ENCODE data around the gene NUMB. TPM values are rescaled to one million over a fixed set of nuclear protein-coding genes. Genes with fewer than 3 reads are reported as not detected.
"Not testable (repeated sequence)": the region's sequence is repeated elsewhere in the genome, so short reads cannot be mapped to it uniquely, and the experiment has no call there.

NUMB gene
- total RNA-seq, 4 donors from 2014 or later, result 43.1 to 83.4 (median 50.2) TPM

GRCh38 chr14:73394317-73394716 is 64.0 kb downstream of the NUMB start:
- 94% methylated on average over 1 of the region's 1 CpG for WGBS
- no peak for DNase-seq (ENCODE audit: low spot score in 2 of 2)
- TF ChIP-seq CTCF (IDR thresholded peaks at IDR 0.05) (no peak), EP300 (IDR thresholded peaks at IDR 0.05) (no peak), POLR2AphosphoS5 (IDR thresholded peaks at IDR 0.05) (no peak), POLR2A (IDR thresholded peaks at IDR 0.05) (no peak)
- Histone ChIP-seq H3K27ac (no peak overlapping the region), H3K36me3 (no peaks in the 10 kb centered on the region), H3K27me3 (no peaks in the 10 kb centered on the region), H3K9me3 (no peaks in the 10 kb centered on the region), H3K4me1 (no peaks in the 10 kb centered on the region), H3K4me3 (no peak overlapping the region)

GRCh38 chr14:73393375-73393774 is 65.0 kb downstream of the NUMB start:
- DNase-seq (ENCODE audit: low spot score in 2 of 2), result no peak
- Histone ChIP-seq H3K27ac (no peak overlapping the region), H3K4me1 (no peaks in the 10 kb centered on the region), H3K4me3 (no peak overlapping the region), H3K27me3 (no peaks in the 10 kb centered on the region), H3K36me3 (no peaks in the 10 kb centered on the region), H3K9me3 (no peaks in the 10 kb centered on the region)
- no peak for TF ChIP-seq EP300 (IDR thresholded peaks at IDR 0.05)
- TF ChIP-seq POLR2A (IDR thresholded peaks at IDR 0.05), result no peak
- TF ChIP-seq POLR2AphosphoS5 (IDR thresholded peaks at IDR 0.05), result no peak
- TF ChIP-seq CTCF (IDR thresholded peaks at IDR 0.05), result no peak

- no peak for TF ChIP-seq POLR2A (IDR thresholded peaks at IDR 0.05)
- TF ChIP-seq EP300 (IDR thresholded peaks at IDR 0.05), result no peak
- no peak for TF ChIP-seq CTCF (IDR thresholded peaks at IDR 0.05)
- no peak for TF ChIP-seq POLR2AphosphoS5 (IDR thresholded peaks at IDR 0.05)
- H3K4me3 ChIP-seq, result no peak overlapping the region
- 86% methylated on average over 4 of the region's 4 CpGs for WGBS
These were observed 65.8 kb downstream of the NUMB start for GRCh38 chr14:73392329-73393257.

GRCh38 chr14:73387860-73388259 is 70.5 kb downstream of the NUMB start:
- not testable (repeated sequence) for H3K27me3 ChIP-seq; DNase-seq (ENCODE audit: low spot score in 2 of 2); H3K4me3 ChIP-seq; H3K36me3 ChIP-seq; H3K27ac ChIP-seq; H3K9me3 ChIP-seq; H3K4me1 ChIP-seq
- 95% methylated on average over 3 of the region's 3 CpGs for WGBS

More at GRCh38 chr14:73392329-73393257, 65.8 kb downstream of the NUMB start:
- no peaks in the 10 kb centered on the region for H3K36me3 ChIP-seq
- H3K4me1 ChIP-seq, result no peaks in the 10 kb centered on the region
- no peaks in the 10 kb centered on the region for H3K27me3 ChIP-seq
- no peak overlapping the region for H3K27ac ChIP-seq
- no peak for DNase-seq (ENCODE audit: low spot score in 2 of 2)
- H3K9me3 ChIP-seq, result no peaks in the 10 kb centered on the region

- no peak for TF ChIP-seq POLR2A (IDR thresholded peaks at IDR 0.05)
- TF ChIP-seq POLR2AphosphoS5 (IDR thresholded peaks at IDR 0.05), result no peak
- no peak for TF ChIP-seq EP300 (IDR thresholded peaks at IDR 0.05)
- no peak for TF ChIP-seq CTCF (IDR thresholded peaks at IDR 0.05)
- Histone ChIP-seq H3K9me3 (peaks cover 7% of the 10 kb centered on the region), H3K27ac (no peak overlapping the region), H3K4me1 (no peaks in the 10 kb centered on the region), H3K27me3 (no peaks in the 10 kb centered on the region), H3K36me3 (no peaks in the 10 kb centered on the region), H3K4me3 (no peak overlapping the region)
- no peak for DNase-seq (ENCODE audit: low spot score in 2 of 2)
- WGBS, result 70% methylated on average over 3 of the region's 3 CpGs
These were observed 72.0 kb downstream of the NUMB start for GRCh38 chr14:73386342-73386741.

GRCh38 chr14:73385021-73385420 is 73.3 kb downstream of the NUMB start:
- not testable (repeated sequence) for H3K4me3 ChIP-seq; H3K36me3 ChIP-seq; H3K27me3 ChIP-seq; H3K27ac ChIP-seq; H3K4me1 ChIP-seq; DNase-seq (ENCODE audit: low spot score in 2 of 2); H3K9me3 ChIP-seq
- 100% methylated on average over 4 of the region's 4 CpGs for WGBS

Measured in suprapubic skin (tissue), 4 donors.